H54 (cell line): ENCODE measurements around the gene GUCA2A.

Source experiments
- DNase-seq: peaks from one replicate; pipeline ENCODE4 v3.0.0; 2011; ENCODE audit warnings: low spot score, mixed read lengths; ENCODE audit not compliant: insufficient read length
- FAIRE-seq: peaks from 3 replicates; lab custom pipeline; 2011; peaks lifted over from hg19 to GRCh38; lab: Jason Lieb, UNC
- POLR2A ChIP-seq: IDR thresholded peaks from 2 replicates; pipeline ENCODE4 v1.6.1; 2011; ENCODE audit warnings: low read depth, mild to moderate bottlenecking, low read length

The GUCA2A gene

GRCh38 chr1:42141978-42142377 is 22.6 kb downstream of the GUCA2A start:
- DNase-seq (no peak), FAIRE-seq (no peak)
- TF ChIP-seq POLR2A = no peak

DNA sequence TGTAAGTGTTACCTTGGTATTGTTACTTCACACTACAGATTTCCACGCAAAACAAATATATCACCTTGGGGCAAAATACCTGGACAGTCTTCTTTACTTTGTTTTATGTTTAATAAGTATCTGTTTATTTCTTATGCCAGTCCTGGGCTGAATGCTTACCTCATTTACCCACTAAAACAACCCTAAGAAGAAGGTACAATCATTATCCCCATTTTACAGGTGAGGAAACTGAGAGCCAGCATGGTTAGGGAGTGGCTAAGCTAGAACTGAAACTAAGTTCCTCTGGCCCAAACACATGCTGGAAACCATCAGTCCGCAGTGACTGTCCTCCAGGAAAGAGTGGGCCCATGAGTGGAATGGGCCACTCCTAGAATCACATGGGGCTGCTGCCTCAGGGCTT is 24.4 kb downstream of the GUCA2A start:
- no peak for FAIRE-seq
- DNase-seq = no peak
- no peak for TF ChIP-seq POLR2A

GRCh38 chr1:42139444-42139843 is 25.1 kb downstream of the GUCA2A start:
- no peak for DNase-seq
- FAIRE-seq = no peak
- no peak for TF ChIP-seq POLR2A

DNA sequence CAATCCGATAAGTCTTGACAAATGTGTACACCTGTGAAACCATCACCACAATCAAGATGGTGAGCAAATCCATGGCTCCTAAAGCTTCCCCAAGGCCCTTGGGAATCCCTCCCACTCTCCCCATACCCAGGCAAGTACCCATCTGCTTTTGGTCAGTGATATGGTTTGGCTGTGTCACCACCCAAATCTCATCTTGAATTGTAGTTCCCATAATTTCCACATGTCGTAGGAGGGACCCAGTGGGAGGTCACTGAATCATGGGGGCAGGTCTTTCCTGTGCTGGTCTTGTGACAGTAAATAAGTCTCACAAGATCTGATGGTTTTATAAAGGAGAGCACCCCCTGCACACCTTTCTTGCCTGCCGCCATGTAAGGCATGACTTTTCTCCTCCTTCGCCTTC is 26.0 kb downstream of the GUCA2A start:
- FAIRE-seq (no peak), DNase-seq (no peak)
- TF ChIP-seq POLR2A = no peak

DNA sequence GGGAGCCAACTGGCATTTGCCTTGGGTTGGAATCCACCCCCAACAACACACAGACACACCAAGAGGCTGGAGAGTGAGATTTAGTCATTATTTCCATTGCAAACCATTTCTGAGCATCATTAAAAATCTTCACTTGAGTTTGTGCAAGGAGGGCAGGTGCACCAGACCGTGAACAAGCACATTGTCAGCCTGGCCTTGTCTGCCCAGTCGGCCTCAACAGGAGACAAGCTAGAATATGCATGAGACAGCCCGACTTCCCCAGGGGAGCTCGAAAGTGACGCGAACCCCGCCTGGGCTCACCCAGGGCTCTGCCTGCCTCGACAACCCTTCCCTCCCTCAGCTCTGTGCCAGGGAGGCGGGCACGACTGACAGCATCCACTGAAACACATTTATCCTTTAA is 26.8 kb downstream of the GUCA2A start:
- no peak for TF ChIP-seq POLR2A
- FAIRE-seq = no peak
- DNase-seq = no peak

DNA sequence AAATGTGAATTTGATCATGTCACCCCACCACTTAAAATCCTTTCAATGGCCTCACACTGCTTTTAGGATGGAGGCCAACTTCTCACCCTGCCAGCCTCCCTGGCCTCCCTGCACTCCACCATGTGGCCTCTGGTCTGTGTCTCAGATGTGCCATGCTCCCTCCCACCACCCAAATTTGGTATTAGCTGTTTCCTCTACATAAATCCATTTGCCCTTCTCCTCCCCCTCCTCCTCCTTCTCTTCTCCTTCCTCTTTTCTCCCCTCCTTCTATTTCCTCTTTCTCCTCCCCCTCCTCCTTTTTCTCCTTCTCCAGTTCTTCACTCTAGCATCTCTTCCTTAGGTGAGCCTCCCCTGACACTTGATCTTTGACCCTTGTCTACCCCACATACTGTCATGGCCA is 28.1 kb downstream of the GUCA2A start:
- TF ChIP-seq POLR2A = no peak
- no peak for FAIRE-seq
- no peak for DNase-seq

DNA sequence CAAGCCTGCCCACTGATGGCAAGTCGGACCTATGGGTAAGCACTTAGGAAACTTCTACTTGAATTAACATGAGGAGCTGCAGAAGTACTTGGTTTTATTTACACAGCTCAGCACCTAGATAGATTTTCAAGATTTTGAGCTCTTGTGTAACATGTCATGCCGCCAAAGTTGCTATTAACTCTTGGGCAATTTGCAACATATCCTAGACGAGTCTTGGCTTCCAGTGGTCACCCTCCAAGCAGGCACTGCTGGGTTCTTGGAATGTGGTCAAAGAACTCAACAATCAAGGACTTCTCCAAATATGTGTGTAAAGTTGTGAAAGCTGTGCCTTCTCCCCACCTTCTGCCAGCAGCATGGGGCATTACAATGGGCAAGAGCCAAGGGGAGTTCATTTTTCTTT is 29.1 kb downstream of the GUCA2A start:
- TF ChIP-seq POLR2A = no peak
- no peak for DNase-seq
- no peak for FAIRE-seq

GRCh38 chr1:42133809-42134526 is 30.6 kb downstream of the GUCA2A start:
- DNase-seq (no peak), FAIRE-seq (no peak)
- no peak for TF ChIP-seq POLR2A

DNA sequence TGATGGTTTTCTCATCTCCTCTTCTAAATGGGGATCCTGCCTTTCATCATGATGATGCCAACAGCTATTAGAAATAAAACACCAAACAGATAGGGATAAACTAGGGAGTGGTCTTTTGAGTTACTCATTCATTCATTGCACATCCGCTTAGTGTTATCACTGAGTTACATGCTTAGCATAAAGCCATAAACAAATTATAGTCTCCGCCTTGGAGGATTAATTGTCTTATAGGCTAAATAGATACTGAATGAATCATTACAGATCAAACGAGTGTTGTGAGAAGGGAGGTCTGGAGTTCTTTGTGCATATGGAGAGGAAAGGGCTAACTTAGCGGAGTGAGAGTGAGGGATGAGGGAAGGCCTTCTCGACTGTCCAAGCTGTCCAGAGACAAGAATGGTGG is 31.2 kb downstream of the GUCA2A start:
- no peak for TF ChIP-seq POLR2A
- FAIRE-seq (no peak), DNase-seq (no peak)

- DNase-seq = no peak
- no peak for TF ChIP-seq POLR2A
- no peak for FAIRE-seq
Observed at GRCh38 chr1:42130061-42130660, 34.4 kb downstream of the GUCA2A start.

- FAIRE-seq = no peak
- no peak for TF ChIP-seq POLR2A
Observed at GRCh38 chr1:42128964-42129363, 35.6 kb downstream of the GUCA2A start.

GRCh38 chr1:42128499-42128898 is 36.0 kb downstream of the GUCA2A start:
- TF ChIP-seq POLR2A = no peak

More at GRCh38 chr1:42128964-42129363, 35.6 kb downstream of the GUCA2A start:
- no peak for DNase-seq

DNA sequence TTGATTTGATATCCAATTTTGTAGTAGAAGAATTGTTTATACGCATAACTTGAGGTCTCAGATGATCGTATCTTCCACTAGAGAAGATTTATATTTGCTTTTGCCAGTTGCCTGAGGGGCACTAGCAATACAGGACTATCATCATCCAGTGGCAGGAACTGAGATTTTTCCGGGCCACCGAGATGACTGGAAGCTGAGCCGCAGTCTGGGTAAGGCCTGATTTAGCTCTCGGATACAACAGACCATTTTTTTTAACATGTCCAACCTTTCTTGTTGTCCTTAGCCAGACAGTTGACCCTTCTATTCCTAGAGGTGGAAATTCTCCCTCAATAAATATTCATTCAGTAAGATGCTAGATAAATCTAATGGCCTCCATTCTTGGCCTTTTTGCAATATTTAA is 36.8 kb downstream of the GUCA2A start:
- FAIRE-seq (no peak), DNase-seq (no peak)
- TF ChIP-seq POLR2A = no peak

More at GRCh38 chr1:42128499-42128898, 36.0 kb downstream of the GUCA2A start:
- FAIRE-seq (no peak), DNase-seq (no peak)

GRCh38 chr1:42125552-42125951 is 39.0 kb downstream of the GUCA2A start:
- no peak for TF ChIP-seq POLR2A
- DNase-seq (no peak), FAIRE-seq (no peak)

- FAIRE-seq (no peak), DNase-seq (no peak)
- TF ChIP-seq POLR2A = no peak
Observed at GRCh38 chr1:42122408-42122807, 42.1 kb downstream of the GUCA2A start.

DNA sequence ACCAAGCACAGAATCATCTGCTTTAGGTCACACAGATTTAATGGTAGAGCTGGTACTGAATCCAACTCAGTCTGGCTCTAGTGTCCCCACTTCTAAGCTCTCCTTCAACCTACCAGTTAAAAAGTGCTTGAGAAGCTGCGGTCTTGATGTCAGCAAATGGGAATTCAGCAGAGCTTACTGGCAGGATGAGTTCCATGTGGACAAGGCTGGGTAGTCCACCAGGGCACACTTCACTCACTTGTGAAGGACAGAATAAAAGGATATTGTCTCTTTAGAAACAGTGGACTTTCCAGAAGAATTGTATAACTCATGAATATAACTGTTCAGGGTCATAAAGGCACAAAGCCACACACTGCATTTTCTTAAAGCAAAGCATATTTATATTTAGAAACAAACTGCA is 46.4 kb downstream of the GUCA2A start:
- TF ChIP-seq POLR2A = no peak
- DNase-seq (no peak), FAIRE-seq (no peak)
